ENCODE measurements around the gene OSBPL6.

The OSBPL6 gene

DNA sequence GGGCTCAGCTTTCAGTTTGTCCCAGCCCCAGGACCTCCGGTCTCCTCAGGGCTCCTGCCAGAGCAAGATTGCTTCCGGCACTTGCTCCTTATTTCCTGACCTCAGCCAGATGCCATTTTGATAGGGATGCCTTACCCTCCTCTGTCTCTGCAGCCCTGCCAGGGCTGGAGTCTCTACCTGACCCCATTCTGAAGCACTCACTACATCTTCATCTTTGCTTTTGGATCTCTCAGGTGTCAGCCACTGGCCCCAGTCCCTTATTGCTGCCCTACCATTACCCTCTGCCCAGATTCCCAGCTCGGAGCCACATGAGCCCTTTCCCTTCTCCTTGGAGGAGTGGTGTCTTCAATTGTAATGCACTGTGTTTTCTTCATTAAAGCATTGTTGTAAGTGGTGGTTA is 17.1 kb downstream of the OSBPL6 start:
- Histone ChIP-seq H3K9me3 (ENCODE audit: insufficient read depth, low read length, severe bottlenecking) (no peaks in the 10 kb centered on the region), H2AFZ (ENCODE audit: low read depth, low read length) (no peak overlapping the region), H3K27ac (ENCODE audit: low read length) (no peak overlapping the region), H3K4me1 (ENCODE audit: insufficient read depth, low read length) (no peaks in the 10 kb centered on the region), H3K4me2 (ENCODE audit: insufficient read depth, low read length) (no peak overlapping the region), H3K9ac (ENCODE audit: low read depth, low read length) (no peak overlapping the region), H3K79me2 (ENCODE audit: insufficient read depth, low read length) (no peaks in the 10 kb centered on the region), H3K27me3 (ENCODE audit: insufficient read depth, low read length, poor library complexity) (peaks cover 3% of the 10 kb centered on the region), H3K4me3 (ENCODE audit: low read depth in 1 of 2, low read length in 2 of 2) (no peak overlapping the region), H3K36me3 (ENCODE audit: insufficient read depth, low read length) (no peaks in the 10 kb centered on the region), H4K20me1 (ENCODE audit: insufficient read depth, low read length) (no peaks in the 10 kb centered on the region)
- ATAC-seq (ENCODE audit: insufficient read depth, low read depth), result no peak
- DNase-seq, result no peak
- TF ChIP-seq EZH2 (IDR thresholded peaks at IDR 0.05; ENCODE audit: borderline replicate concordance, low read depth, low read length, severe bottlenecking), result no peak
- TF ChIP-seq, protein P1, sequence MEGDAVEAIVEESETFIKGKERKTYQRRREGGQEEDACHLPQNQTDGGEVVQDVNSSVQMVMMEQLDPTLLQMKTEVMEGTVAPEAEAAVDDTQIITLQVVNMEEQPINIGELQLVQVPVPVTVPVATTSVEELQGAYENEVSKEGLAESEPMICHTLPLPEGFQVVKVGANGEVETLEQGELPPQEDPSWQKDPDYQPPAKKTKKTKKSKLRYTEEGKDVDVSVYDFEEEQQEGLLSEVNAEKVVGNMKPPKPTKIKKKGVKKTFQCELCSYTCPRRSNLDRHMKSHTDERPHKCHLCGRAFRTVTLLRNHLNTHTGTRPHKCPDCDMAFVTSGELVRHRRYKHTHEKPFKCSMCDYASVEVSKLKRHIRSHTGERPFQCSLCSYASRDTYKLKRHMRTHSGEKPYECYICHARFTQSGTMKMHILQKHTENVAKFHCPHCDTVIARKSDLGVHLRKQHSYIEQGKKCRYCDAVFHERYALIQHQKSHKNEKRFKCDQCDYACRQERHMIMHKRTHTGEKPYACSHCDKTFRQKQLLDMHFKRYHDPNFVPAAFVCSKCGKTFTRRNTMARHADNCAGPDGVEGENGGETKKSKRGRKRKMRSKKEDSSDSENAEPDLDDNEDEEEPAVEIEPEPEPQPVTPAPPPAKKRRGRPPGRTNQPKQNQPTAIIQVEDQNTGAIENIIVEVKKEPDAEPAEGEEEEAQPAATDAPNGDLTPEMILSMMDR (IDR thresholded peaks at IDR 0.05; ENCODE audit: borderline replicate concordance, extremely low read depth, low read length, poor library complexity, severe bottlenecking), result no peak

DNA sequence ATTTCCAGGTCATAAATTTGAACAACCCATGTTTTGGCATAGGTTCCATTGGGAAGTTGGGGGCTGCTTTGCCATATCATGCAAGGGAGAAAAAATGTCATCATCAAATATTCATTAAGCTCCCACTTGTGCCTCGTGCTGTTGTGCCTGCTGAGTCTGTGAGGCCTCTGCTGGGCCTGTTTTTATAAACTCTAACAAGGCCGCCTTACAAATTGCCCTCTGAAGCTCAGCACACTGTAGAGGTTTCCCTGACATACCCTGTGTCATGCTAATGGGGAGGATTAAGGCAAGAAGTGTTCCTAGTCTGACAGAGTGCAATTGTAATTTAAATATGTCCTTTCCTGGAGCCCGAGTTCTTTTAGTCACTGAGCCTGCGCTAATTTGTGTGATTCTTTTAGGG is 17.6 kb downstream of the OSBPL6 start:
- Histone ChIP-seq H4K20me1 (ENCODE audit: insufficient read depth, low read length) (no peaks in the 10 kb centered on the region), H3K27me3 (ENCODE audit: insufficient read depth, low read length, poor library complexity) (peaks cover 3% of the 10 kb centered on the region), H3K9ac (ENCODE audit: low read depth, low read length) (no peak overlapping the region), H3K9me3 (ENCODE audit: insufficient read depth, low read length, severe bottlenecking) (no peaks in the 10 kb centered on the region), H2AFZ (ENCODE audit: low read depth, low read length) (no peak overlapping the region), H3K27ac (ENCODE audit: low read length) (no peak overlapping the region), H3K4me3 (ENCODE audit: low read depth in 1 of 2, low read length in 2 of 2) (no peak overlapping the region), H3K4me1 (ENCODE audit: insufficient read depth, low read length) (no peaks in the 10 kb centered on the region), H3K4me2 (ENCODE audit: insufficient read depth, low read length) (no peak overlapping the region), H3K79me2 (ENCODE audit: insufficient read depth, low read length) (no peaks in the 10 kb centered on the region), H3K36me3 (ENCODE audit: insufficient read depth, low read length) (no peaks in the 10 kb centered on the region)
- DNase-seq, result no peak
- TF ChIP-seq, protein P1 (IDR thresholded peaks at IDR 0.05; ENCODE audit: borderline replicate concordance, extremely low read depth, low read length, poor library complexity, severe bottlenecking), result no peak
- no peak for TF ChIP-seq EZH2 (IDR thresholded peaks at IDR 0.05; ENCODE audit: borderline replicate concordance, low read depth, low read length, severe bottlenecking)
- no peak for ATAC-seq (ENCODE audit: insufficient read depth, low read depth)

DNA sequence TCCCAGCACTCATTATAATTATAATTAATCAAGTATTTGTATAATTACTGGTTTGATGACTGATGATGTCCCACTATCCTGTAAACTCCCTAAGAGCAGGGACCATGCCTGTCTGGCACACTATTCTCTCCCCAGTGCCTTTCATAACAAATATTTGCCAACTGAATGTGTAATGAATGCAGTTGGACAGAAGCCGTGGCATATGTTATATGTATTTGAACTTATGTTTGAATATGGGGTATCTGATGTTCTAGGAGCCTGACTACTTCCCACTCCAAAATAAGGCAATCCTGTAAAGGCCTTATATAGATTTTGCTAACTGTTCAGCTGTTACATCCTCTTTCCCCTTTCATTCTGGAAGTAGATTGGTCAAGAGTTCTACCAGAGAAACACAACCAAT is 19.7 kb downstream of the OSBPL6 start:
- TF ChIP-seq EZH2 (IDR thresholded peaks at IDR 0.05; ENCODE audit: borderline replicate concordance, low read depth, low read length, severe bottlenecking), result no peak
- TF ChIP-seq, protein P1 (IDR thresholded peaks at IDR 0.05; ENCODE audit: borderline replicate concordance, extremely low read depth, low read length, poor library complexity, severe bottlenecking), result no peak
- no peak overlapping the region for H3K4me3 ChIP-seq (ENCODE audit: low read depth in 1 of 2, low read length in 2 of 2)
- no peaks in the 10 kb centered on the region for H3K9me3 ChIP-seq (ENCODE audit: insufficient read depth, low read length, severe bottlenecking)
- peaks cover 3% of the 10 kb centered on the region for H3K27me3 ChIP-seq (ENCODE audit: insufficient read depth, low read length, poor library complexity)
- no peak overlapping the region for H3K27ac ChIP-seq (ENCODE audit: low read length)
- H3K79me2 ChIP-seq (ENCODE audit: insufficient read depth, low read length), result no peaks in the 10 kb centered on the region
- ATAC-seq (ENCODE audit: insufficient read depth, low read depth) (no peak), DNase-seq (no peak)
- H3K4me1 ChIP-seq (ENCODE audit: insufficient read depth, low read length), result no peaks in the 10 kb centered on the region
- H3K4me2 ChIP-seq (ENCODE audit: insufficient read depth, low read length), result no peak overlapping the region
- no peak overlapping the region for H3K9ac ChIP-seq (ENCODE audit: low read depth, low read length)
- H2AFZ ChIP-seq (ENCODE audit: low read depth, low read length), result no peak overlapping the region
- H4K20me1 ChIP-seq (ENCODE audit: insufficient read depth, low read length), result no peaks in the 10 kb centered on the region
- no peaks in the 10 kb centered on the region for H3K36me3 ChIP-seq (ENCODE audit: insufficient read depth, low read length)

- no peak for TF ChIP-seq EZH2 (IDR thresholded peaks at IDR 0.05; ENCODE audit: borderline replicate concordance, low read depth, low read length, severe bottlenecking)
- TF ChIP-seq, protein P1 (IDR thresholded peaks at IDR 0.05; ENCODE audit: borderline replicate concordance, extremely low read depth, low read length, poor library complexity, severe bottlenecking), result no peak
- Histone ChIP-seq H3K4me3 (ENCODE audit: low read depth in 1 of 2, low read length in 2 of 2) (no peak overlapping the region), H3K9me3 (ENCODE audit: insufficient read depth, low read length, severe bottlenecking) (no peaks in the 10 kb centered on the region), H3K27ac (ENCODE audit: low read length) (no peak overlapping the region), H2AFZ (ENCODE audit: low read depth, low read length) (no peak overlapping the region), H4K20me1 (ENCODE audit: insufficient read depth, low read length) (no peaks in the 10 kb centered on the region), H3K4me1 (ENCODE audit: insufficient read depth, low read length) (no peaks in the 10 kb centered on the region), H3K36me3 (ENCODE audit: insufficient read depth, low read length) (no peaks in the 10 kb centered on the region), H3K4me2 (ENCODE audit: insufficient read depth, low read length) (no peak overlapping the region), H3K9ac (ENCODE audit: low read depth, low read length) (no peak overlapping the region), H3K79me2 (ENCODE audit: insufficient read depth, low read length) (no peaks in the 10 kb centered on the region), H3K27me3 (ENCODE audit: insufficient read depth, low read length, poor library complexity) (peaks cover 6% of the 10 kb centered on the region)
- no peak for ATAC-seq (ENCODE audit: insufficient read depth, low read depth)
- DNase-seq, result no peak
Observed at GRCh38 chr2:178219247-178219646, 24.9 kb downstream of the OSBPL6 start.
